ENCODE data around the gene GLI2.

GLI2 gene

GRCh38 chr2:120760446-120761135 lies 24.9 kb downstream of the GLI2 start:
- DNase-seq, result no peak

- no peak for DNase-seq
These were observed 25.6 kb downstream of the GLI2 start for GRCh38 chr2:120761164-120761861.

DNA sequence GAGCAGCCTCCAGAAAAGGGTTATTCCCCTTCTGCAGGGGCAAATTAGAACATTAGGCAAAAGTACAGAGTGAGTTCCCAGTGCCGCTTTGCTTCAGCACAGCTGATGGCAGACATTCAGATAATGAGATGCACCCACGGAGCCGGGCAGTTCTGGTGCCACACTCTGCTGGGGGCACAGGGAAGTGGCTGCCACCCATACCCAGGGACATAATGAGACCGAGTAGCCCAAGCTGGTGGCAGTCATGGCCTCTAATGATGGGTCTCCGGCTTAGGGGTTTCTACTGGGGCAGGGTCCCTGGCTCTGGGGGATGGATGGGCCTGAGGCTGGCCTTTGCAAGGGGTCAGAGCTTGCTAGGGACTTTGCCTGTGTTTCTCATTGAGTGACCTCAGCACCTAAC lies 26.2 kb downstream of the GLI2 start:
- DNase-seq, result no peak

DNA sequence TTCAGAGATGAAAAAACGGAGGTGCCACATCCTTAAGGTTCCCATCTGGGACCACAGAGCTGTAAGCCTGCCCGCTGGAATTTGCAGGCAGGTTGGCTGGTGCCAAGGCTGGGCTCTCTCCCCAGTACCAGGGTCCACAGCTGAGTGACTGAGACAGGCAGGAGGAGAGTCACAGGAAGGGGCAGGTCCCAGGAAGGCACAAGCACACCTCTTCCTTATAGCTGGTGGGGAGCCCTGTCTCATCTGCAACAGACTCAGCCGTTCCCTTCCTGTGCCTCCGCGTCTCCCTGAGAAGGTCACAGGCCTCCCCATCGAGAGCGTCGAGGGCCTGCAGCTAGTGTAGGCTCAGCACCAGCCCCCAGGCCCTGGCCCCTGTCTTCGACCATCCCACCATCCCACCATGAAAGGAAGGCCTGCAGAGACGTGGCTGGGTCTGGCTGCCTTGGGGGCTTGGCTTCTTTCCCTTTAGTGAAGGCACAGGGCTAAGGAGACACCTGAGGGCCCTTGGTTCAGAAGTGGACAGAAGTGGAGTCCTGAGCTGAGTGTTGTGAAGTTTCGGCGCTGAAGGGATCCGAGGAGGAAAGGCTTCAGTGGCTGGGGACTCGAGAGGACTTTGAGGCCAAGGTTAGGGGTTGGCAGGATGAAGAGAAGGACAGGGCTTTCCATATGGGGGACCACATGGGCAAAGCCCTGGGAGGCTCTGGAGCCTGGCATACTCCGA lies 26.8 kb downstream of the GLI2 start:
- DNase-seq, result no peak

DNA sequence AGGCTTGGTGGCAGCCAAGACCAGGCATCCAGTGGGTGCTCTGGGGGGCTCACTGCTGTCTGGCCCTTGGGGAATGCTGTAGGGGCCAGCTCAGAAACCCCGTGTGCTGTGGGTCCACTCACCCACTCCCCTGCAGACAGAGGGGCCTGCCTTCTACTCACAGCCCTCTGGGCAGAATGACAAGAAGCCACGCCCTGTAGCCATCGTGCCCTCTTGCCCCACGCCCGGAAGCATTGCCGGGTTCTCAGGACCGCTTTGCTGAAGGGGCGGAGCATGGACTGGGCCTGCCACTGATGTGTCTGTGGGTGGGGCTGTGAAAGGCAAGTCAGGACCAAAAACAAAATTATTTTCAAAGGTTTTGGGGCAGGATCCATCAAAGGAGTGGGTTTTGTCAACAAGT lies 27.8 kb downstream of the GLI2 start:
- no peak for DNase-seq

- DNase-seq, result no peak
These were observed 28.3 kb downstream of the GLI2 start for GRCh38 chr2:120763931-120764330.

- DNase-seq, result no peak
These were observed 28.8 kb downstream of the GLI2 start for GRCh38 chr2:120764492-120764891.

- DNase-seq, result no peak
These were observed 29.5 kb downstream of the GLI2 start for GRCh38 chr2:120764991-120765677.

DNA sequence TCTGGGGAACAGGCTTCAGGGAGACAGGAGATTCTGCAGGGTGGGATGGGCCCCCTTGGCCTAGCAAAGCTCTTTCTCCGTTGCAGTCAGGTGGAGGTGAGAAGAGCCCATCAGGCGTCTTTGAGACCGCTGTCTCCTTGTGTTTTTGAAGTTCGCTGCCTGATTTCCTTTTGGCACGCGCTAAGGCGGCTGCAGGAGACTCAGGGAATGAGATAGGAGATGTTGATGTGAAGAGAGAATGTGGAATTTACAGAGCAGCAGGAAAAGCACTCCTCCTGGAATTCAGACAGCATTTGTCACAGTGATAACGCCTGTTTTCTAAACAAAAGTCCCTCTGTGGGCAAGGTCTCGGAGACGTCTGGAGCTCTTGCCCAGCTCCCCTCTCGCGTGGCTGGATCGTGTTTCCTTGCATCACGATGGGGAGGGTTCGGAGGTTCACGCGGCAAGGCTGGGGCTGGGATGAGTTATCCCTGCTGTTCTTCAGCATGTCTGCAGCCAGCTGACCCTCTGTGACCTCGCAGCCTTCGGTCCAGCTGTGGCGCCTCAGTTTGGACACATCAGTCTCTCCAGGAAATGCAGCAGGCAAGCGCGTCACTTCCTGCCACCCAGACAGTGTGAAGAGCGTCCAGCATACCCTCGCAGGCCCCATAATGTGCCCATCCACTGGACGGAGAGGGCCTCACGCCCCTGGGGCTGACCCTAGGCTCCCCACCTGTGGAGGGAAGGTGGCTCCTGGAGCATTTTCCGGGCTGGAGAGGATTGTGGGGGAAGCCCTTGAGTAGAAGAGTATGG lies 30.2 kb downstream of the GLI2 start:
- no peak for DNase-seq

DNA sequence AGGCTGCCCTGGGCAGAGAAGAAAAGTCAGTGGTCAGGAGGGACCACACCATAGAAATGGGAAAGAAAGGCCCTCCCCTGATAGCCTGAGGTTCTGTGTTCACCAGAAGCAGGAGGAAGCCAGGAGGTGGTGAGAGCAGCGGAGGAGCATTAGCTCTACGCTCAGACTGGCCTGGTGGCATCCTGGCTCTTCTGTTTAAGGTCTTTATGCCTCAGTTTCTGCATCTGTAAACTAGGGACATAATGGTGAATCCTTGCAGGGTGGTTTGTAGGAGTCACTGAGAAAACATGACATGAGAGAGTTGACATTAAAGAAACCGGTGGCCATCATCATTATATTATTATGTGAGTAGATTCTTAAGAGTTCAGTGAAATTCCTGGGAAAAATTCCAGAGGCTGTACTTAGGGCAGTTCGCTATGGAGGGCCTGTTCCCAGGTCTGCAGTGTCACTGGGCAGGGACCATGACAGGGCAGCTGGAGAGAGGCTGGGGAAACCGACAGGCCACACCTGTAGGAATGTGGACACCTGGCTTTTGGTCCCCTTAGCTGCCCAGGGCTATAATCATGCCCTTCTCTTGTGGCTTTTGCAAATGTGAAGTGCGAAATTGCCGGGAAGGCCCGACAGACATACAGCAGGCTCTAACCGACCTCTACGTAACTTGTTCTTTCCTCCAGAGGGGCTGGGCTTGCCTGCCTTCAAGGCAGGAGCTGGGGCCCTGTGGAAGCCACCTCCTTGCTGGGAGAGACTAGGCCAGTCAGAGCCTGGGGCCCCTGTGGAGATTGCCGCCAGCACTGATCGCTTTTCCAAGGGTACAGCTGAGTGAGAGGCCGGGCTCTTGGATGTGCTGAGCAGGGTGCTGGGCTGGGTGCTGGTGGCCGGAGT lies 31.0 kb downstream of the GLI2 start:
- no peak for DNase-seq

DNA sequence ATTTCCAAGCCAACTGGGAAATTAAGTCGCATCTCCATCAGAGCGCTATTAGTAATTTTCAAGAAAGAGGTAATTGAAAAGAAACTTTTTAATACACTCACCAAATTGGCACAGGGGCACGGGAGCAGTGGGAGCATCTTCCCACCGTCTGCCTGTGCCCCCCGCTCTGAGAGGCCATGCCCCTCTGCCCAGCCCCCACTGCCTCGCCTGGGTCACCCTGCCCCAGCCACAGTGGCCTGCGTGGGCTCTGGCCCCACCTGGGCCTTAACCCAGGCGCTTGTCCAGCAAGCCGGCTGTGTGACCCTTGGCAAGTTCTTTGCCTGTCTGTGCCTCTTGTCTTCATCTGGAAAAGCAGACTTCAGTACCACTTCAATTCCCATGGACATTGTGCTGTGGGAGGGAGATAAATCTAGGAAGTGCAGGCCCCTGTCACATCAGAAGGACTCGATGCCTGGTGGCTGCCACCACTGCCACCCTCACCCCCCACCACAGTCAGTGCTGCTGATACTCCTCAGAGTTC lies 31.9 kb downstream of the GLI2 start:
- DNase-seq, result no peak

GRCh38 chr2:120768112-120769048 lies 32.7 kb downstream of the GLI2 start:
- DNase-seq, result no peak

GRCh38 chr2:120769076-120769786 lies 33.6 kb downstream of the GLI2 start:
- DNase-seq, result no peak

DNA sequence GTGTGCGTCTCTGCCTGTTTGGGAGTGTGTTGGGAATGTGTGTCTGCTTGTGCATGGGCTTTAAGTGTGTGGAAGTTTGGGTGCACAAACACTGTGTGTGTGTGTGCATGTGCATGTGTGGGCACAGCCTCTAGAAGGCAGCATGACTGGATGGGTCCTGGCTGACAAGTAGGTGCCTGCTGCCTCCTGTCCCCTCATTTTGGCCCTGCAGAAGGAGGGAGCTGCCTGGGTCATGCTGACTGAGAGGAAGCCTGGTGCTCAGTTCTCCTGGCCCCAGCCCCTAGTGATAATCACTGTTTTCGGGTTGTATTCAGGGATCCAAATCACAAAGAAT lies 34.1 kb downstream of the GLI2 start:
- DNase-seq, result no peak

DNA sequence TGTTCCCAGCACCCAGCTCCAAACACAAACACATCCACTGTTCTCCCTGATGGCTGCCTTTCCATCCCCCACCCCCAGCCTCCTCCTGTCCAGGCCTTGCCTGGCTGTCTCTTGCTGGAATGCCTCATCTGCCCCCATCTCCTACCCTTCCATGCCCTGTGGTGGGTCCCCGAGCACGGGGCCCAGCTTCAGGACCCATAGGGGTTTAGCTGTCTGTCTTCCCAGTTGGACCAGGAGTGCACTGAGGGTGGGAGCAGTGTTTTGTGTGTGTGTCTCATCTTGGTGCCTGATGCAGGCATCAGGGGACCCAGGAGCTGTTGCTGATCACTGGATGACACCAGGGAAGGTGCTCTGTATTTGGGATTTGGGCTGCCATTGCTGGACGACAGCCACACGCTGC lies 34.5 kb downstream of the GLI2 start:
- no peak for DNase-seq

DNA sequence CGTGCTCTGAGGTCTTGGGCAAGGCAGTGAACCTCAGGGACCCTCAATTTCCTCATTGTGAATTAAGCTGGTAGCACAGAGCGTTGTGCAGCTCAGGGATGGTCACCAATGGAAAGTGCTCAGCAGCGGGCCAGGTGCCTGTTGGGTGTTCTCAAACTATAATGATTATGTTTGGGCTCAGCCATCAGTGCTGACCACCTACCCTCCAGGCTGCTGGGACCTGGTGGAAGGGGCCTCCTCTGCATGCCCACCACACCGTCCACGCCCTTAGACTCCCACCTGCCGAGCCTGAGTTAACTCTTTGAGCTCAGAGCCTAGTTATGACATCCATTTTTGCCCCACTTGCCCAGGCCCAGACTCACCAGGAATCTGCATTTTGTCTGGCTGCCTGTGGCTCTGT lies 35.0 kb downstream of the GLI2 start:
- no peak for DNase-seq

- DNase-seq, result no peak
These were observed 35.6 kb downstream of the GLI2 start for GRCh38 chr2:120771111-120771780.

- DNase-seq, result no peak
These were observed 36.1 kb downstream of the GLI2 start for GRCh38 chr2:120771781-120772208.

- DNase-seq, result no peak
These were observed 36.6 kb downstream of the GLI2 start for GRCh38 chr2:120772261-120772660.

All from activated CD8-positive, alpha-beta memory T cell treated with anti-CD3 and anti-CD28 coated beads for 24 hours (primary cell).